A549 (cell line): ENCODE measurements around the gene PCDHGC4. TPM values are rescaled to one million over a fixed set of nuclear protein-coding genes. Genes with fewer than 3 reads are reported as not detected.

Experiments
- ATAC-seq, 2 experiments: fragments of 200-7000 bp in 1 of 2; fragments of >200 bp in 1 of 2; cut with Nextera tagmentation in 1 of 2; cut with Tn5 transposase in 1 of 2; 3 replicates each; pipeline versions ENCODE4 v1.8.0 to v1.9.1; 2018 to 2020; ENCODE audit warnings: mild to moderate bottlenecking in 1 of 2, moderate library complexity in 1 of 2
- CTCF ChIA-PET: fragments of 300-600 bp; sonication (Branson Sonifier 250); formaldehyde crosslinking; extraction: SDS; loops from one replicate; lab custom pipeline; 2021; ENCODE audit warnings: antibody characterized with exemption, inconsistent platforms; lab: Yijun Ruan, JAX
- POLR2A ChIA-PET: fragments of 350-600 bp; formaldehyde crosslinking; extraction: SDS; loops from one replicate; lab custom pipeline; 2021; ENCODE audit warnings: antibody characterized with exemption, inconsistent platforms; lab: Yijun Ruan, JAX
- DNase-seq, 2 experiments: peaks; one replicate each; pipeline versions ENCODE4 v3.0.0 to v3.0.0-alpha.2; 2011 to 2016; ENCODE audit warnings: low read depth in 1 of 2, low spot score in 1 of 2
- FAIRE-seq: peaks from 2 replicates; lab custom pipeline; 2011; peaks lifted over from hg19 to GRCh38; lab: Jason Lieb, UNC
- H3K27ac ChIP-seq, 2 experiments: fragments of >200 bp; sonication (Bioruptor Twin); formaldehyde crosslinking; 3 replicates each; pipeline ENCODE4 v1.5.1; 2016 to 2017
- H3K4me1 ChIP-seq: fragments of >200 bp; sonication (Bioruptor Twin); formaldehyde crosslinking; 3 replicates; pipeline ENCODE4 v1.6.1; 2016
- H3K4me2 ChIP-seq: fragments of >200 bp; sonication (Bioruptor Twin); formaldehyde crosslinking; 3 replicates; pipeline ENCODE4 v1.6.1; 2016
- H3K4me3 ChIP-seq: fragments of >200 bp; sonication (Bioruptor Twin); formaldehyde crosslinking; 3 replicates; pipeline ENCODE4 v1.5.1; 2016
- H3K9me3 ChIP-seq: fragments of >200 bp; sonication (Bioruptor Twin); formaldehyde crosslinking; 3 replicates; pipeline ENCODE4 v1.6.1; 2016
- CTCF ChIP-seq: fragments of >200 bp; sonication (Bioruptor Twin); formaldehyde crosslinking; IDR thresholded peaks from 3 replicates; pipeline ENCODE4 v1.5.1; 2016
- ELK1 ChIP-seq: fragments of 150-350 bp; IDR thresholded peaks from 2 replicates; pipeline ENCODE4 v1.6.1; 2014; ENCODE audit warnings: low read depth, mild to moderate bottlenecking, low read length
- FOSB ChIP-seq: fragments of 250-450 bp; sonication (Bioruptor Pico); IDR thresholded peaks from 2 replicates; pipeline ENCODE4 v1.5.0; 2020; ENCODE audit warnings: mild to moderate bottlenecking, moderate library complexity
- FOSL2 ChIP-seq, 2 experiments: fragments of 450-650 bp in 1 of 2; fragments of >200 bp in 1 of 2; sonication (Bioruptor Twin) in 1 of 2; formaldehyde crosslinking; IDR thresholded peaks; 2 replicates each; pipeline versions ENCODE4 v1.5.0 to v1.6.1; 2016 to 2020; ENCODE audit warnings: mild to moderate bottlenecking in 1 of 2, moderate library complexity in 1 of 2
- GATA3 ChIP-seq: IDR thresholded peaks from 2 replicates; pipeline ENCODE4 v1.6.1; 2012; ENCODE audit warnings: borderline replicate concordance
- HOXB13 ChIP-seq: fragments of 250-450 bp; sonication (Bioruptor Pico); IDR thresholded peaks from 2 replicates; pipeline ENCODE4 v1.5.0; 2020; ENCODE audit warnings: low read depth, mild to moderate bottlenecking, moderate library complexity
- MAX ChIP-seq: IDR thresholded peaks from 2 replicates; pipeline ENCODE4 v1.6.1; 2012
- PHF8 ChIP-seq: fragments of 200-600 bp; sonication (generic); IDR thresholded peaks from 2 replicates; pipeline ENCODE4 v1.6.1; 2016; ENCODE audit warnings: low read depth, mild to moderate bottlenecking, antibody characterized with exemption, moderate library complexity, borderline replicate concordance
- POLR2A ChIP-seq: IDR thresholded peaks from 2 replicates; pipeline ENCODE4 v1.6.1; 2012; ENCODE audit warnings: mild to moderate bottlenecking, low read length
- POLR2AphosphoS2 ChIP-seq: conservative IDR thresholded peaks from 2 replicates; pipeline ENCODE4 v1.6.1; 2012; ENCODE audit warnings: low read length, improper control_type of control experiment, inconsistent platforms
- SMC3 ChIP-seq: fragments of >200 bp; sonication (Bioruptor Twin); formaldehyde crosslinking; IDR thresholded peaks from 3 replicates; pipeline ENCODE4 v1.6.1; 2018; ENCODE audit warnings: inconsistent platforms
- TFCP2L1 ChIP-seq: fragments of 250-450 bp; sonication (Bioruptor Pico); IDR thresholded peaks from 2 replicates; pipeline ENCODE4 v1.5.0; 2021; ENCODE audit warnings: mild to moderate bottlenecking
- TP53 ChIP-seq: fragments of 250-450 bp; sonication (Bioruptor Pico); IDR thresholded peaks from 2 replicates; pipeline ENCODE4 v1.5.0; 2021; ENCODE audit warnings: mild to moderate bottlenecking, moderate library complexity
- ZFP36 ChIP-seq: fragments of 450-650 bp; IDR thresholded peaks from 2 replicates; pipeline ENCODE4 v1.6.1; 2014; ENCODE audit warnings: borderline replicate concordance; ENCODE audit not compliant: partially characterized antibody
- ZNF302 ChIP-seq: fragments of 250-450 bp; sonication (Bioruptor Pico); IDR thresholded peaks from 2 replicates; pipeline ENCODE4 v1.9.0; 2021; ENCODE audit warnings: inconsistent platforms, mild to moderate bottlenecking, moderate library complexity
- ZSCAN20 ChIP-seq: fragments of 250-450 bp; sonication (Bioruptor Pico); IDR thresholded peaks from 2 replicates; pipeline ENCODE4 v1.8.0; 2022; ENCODE audit warnings: mild to moderate bottlenecking, moderate library complexity
- WGBS: methylation state at CpG from one replicate; pipeline ENCODE4 v1.1.6; 2017; ENCODE audit errors: missing lambda C conversion rate; 5-methylcytosine and 5-hydroxymethylcytosine counted together
- polyA plus RNA-seq, 4 experiments: library from polyadenylated mRNA; depleted of rRNA in 3 of 4; stranded (reverse); fragments of >200 nt; fragmentation: RNase III in 1 of 4; extraction: RNeasy Plus Mini Kit Qiagen cat#74134 plus additional on column Dnase treatment in 1 of 4; gene quantifications; 2 replicates in 3 of 4; 3 replicates in 1 of 4; pipeline ENCODE4 v1.2.3, GENCODE V29; 2011 to 2017

The PCDHGC4 gene
- polyA plus RNA-seq, 2 of the 4 experiments (the other 2 are of a cell fraction): 0.06 TPM; not detected in 1

GRCh38 chr5:141534492-141535213 is 49.8 kb downstream of the PCDHGC4 start:
- ATAC-seq: no peak
- no peak overlapping the region for H3K4me2 ChIP-seq

More at GRCh38 chr5:141534492-141535213, 49.8 kb downstream of the PCDHGC4 start:
- POLR2A ChIA-PET: no interaction called here
- Histone ChIP-seq H3K27ac (no peak overlapping the region), H3K4me3 (no peak overlapping the region), H3K4me1 (no peaks in the 10 kb centered on the region), H3K9me3 (no peaks in the 10 kb centered on the region)
- FAIRE-seq (no peak), DNase-seq (no peak)
- no peak for TF ChIP-seq POLR2A
- TF ChIP-seq TFCP2L1 (CRISPR knock-in tag): no peak
- no peak for TF ChIP-seq FOSB
- TF ChIP-seq ZFP36: no peak
- TF ChIP-seq ZNF302: no peak
- TF ChIP-seq PHF8: no peak
- TF ChIP-seq FOSL2 (IDR thresholded peaks at IDR 0.05): no peak
- TF ChIP-seq FOSL2 (CRISPR knock-in tag; IDR thresholded peaks at IDR 0.05): no peak
- no peak for TF ChIP-seq CTCF
- TF ChIP-seq MAX: no peak
- no peak for TF ChIP-seq ELK1
- no peak for TF ChIP-seq GATA3
- TF ChIP-seq ZSCAN20 (CRISPR knock-in tag): no peak
- no peak for TF ChIP-seq POLR2AphosphoS2
- no peak for TF ChIP-seq HOXB13 (CRISPR knock-in tag)
- TF ChIP-seq TP53 (CRISPR knock-in tag): no peak
- TF ChIP-seq SMC3: no peak
- CTCF ChIA-PET: interaction anchor here (0.6 to 1.7 kb wide), 4 partner anchors 10 to 114 kb away, joined by 3 to 8 read pairs (median 3); partner anchors contain the start of gene PCDHGA11
- WGBS: 94% methylated on average over 4 of the region's 4 CpGs

Other genes starting within 250 kb of the PCDHGC4 start
- gene PCDHB15, start 239.6 kb upstream of the PCDHGC4 start, polyA plus RNA-seq (2011; rRNA removed): 0.09 and 0.13 TPM in 2 replicates
- 0.04 to 0.12 TPM (median 0.05 TPM) in 3 replicates for gene PCDHB15, start 239.6 kb upstream of the PCDHGC4 start, polyA plus RNA-seq (2017; fragmentation: RNase III; extraction: RNeasy Plus Mini Kit Qiagen cat#74134 plus additional on column Dnase treatment)
- 0.08 TPM in 1 of 2 replicates, not detected in the other for gene SLC25A2, start 181.0 kb upstream of the PCDHGC4 start, polyA plus RNA-seq (2011; rRNA removed)
- not detected in 3 replicates for gene SLC25A2, start 181.0 kb upstream of the PCDHGC4 start, polyA plus RNA-seq (2017; fragmentation: RNase III; extraction: RNeasy Plus Mini Kit Qiagen cat#74134 plus additional on column Dnase treatment)
- gene TAF7, start 164.2 kb upstream of the PCDHGC4 start, polyA plus RNA-seq (2011; rRNA removed): 78.1 and 90.6 TPM in 2 replicates
- gene TAF7, start 164.2 kb upstream of the PCDHGC4 start, polyA plus RNA-seq (2017; fragmentation: RNase III; extraction: RNeasy Plus Mini Kit Qiagen cat#74134 plus additional on column Dnase treatment): 67.3 to 72.6 TPM (median 71.3 TPM) in 3 replicates
- 0.66 and 0.71 TPM in 2 replicates for gene PCDHGA1, start 154.5 kb upstream of the PCDHGC4 start, polyA plus RNA-seq (2011; rRNA removed)
- 0.32 to 0.42 TPM (median 0.33 TPM) in 3 replicates for gene PCDHGA1, start 154.5 kb upstream of the PCDHGC4 start, polyA plus RNA-seq (2017; fragmentation: RNase III; extraction: RNeasy Plus Mini Kit Qiagen cat#74134 plus additional on column Dnase treatment)
- gene PCDHGA2, start 146.3 kb upstream of the PCDHGC4 start, polyA plus RNA-seq (2011; rRNA removed): 1.6 and 1.7 TPM in 2 replicates
- 0.47 to 0.78 TPM (median 0.58 TPM) in 3 replicates for gene PCDHGA2, start 146.3 kb upstream of the PCDHGC4 start, polyA plus RNA-seq (2017; fragmentation: RNase III; extraction: RNeasy Plus Mini Kit Qiagen cat#74134 plus additional on column Dnase treatment)
- 0.07 TPM in 1 of 2 replicates, not detected in the other for gene PCDHGA3, start 141.2 kb upstream of the PCDHGC4 start, polyA plus RNA-seq (2011; rRNA removed)
- not detected in 3 replicates for gene PCDHGA3, start 141.2 kb upstream of the PCDHGC4 start, polyA plus RNA-seq (2017; fragmentation: RNase III; extraction: RNeasy Plus Mini Kit Qiagen cat#74134 plus additional on column Dnase treatment)
- 3.7 and 3.9 TPM in 2 replicates for gene PCDHGB1, start 134.9 kb upstream of the PCDHGC4 start, polyA plus RNA-seq (2011; rRNA removed)
- 1.3 to 1.6 TPM (median 1.5 TPM) in 3 replicates for gene PCDHGB1, start 134.9 kb upstream of the PCDHGC4 start, polyA plus RNA-seq (2017; fragmentation: RNase III; extraction: RNeasy Plus Mini Kit Qiagen cat#74134 plus additional on column Dnase treatment)
- 0.48 and 0.61 TPM in 2 replicates for gene PCDHGA4, start 130.0 kb upstream of the PCDHGC4 start, polyA plus RNA-seq (2011; rRNA removed)
- gene PCDHGA4, start 130.0 kb upstream of the PCDHGC4 start, polyA plus RNA-seq (2017; fragmentation: RNase III; extraction: RNeasy Plus Mini Kit Qiagen cat#74134 plus additional on column Dnase treatment): 0.10 to 0.15 TPM (median 0.13 TPM) in 3 replicates
- 0.36 and 0.54 TPM in 2 replicates for gene PCDHGB2, start 125.0 kb upstream of the PCDHGC4 start, polyA plus RNA-seq (2011; rRNA removed)
- 0.04 to 0.05 TPM (median 0.05 TPM) in 3 replicates for gene PCDHGB2, start 125.0 kb upstream of the PCDHGC4 start, polyA plus RNA-seq (2017; fragmentation: RNase III; extraction: RNeasy Plus Mini Kit Qiagen cat#74134 plus additional on column Dnase treatment)
- gene PCDHGA5, start 120.9 kb upstream of the PCDHGC4 start, polyA plus RNA-seq (2011; rRNA removed): 0.37 and 0.57 TPM in 2 replicates
- gene PCDHGA5, start 120.9 kb upstream of the PCDHGC4 start, polyA plus RNA-seq (2017; fragmentation: RNase III; extraction: RNeasy Plus Mini Kit Qiagen cat#74134 plus additional on column Dnase treatment): 0.09 to 0.18 TPM (median 0.13 TPM) in 3 replicates
- 1.1 and 1.2 TPM in 2 replicates for gene PCDHGB3, start 114.8 kb upstream of the PCDHGC4 start, polyA plus RNA-seq (2011; rRNA removed)
- 0.16 to 0.44 TPM (median 0.28 TPM) in 3 replicates for gene PCDHGB3, start 114.8 kb upstream of the PCDHGC4 start, polyA plus RNA-seq (2017; fragmentation: RNase III; extraction: RNeasy Plus Mini Kit Qiagen cat#74134 plus additional on column Dnase treatment)
- 0.98 and 1.0 TPM in 2 replicates for gene PCDHGA6, start 111.1 kb upstream of the PCDHGC4 start, polyA plus RNA-seq (2011; rRNA removed)
- gene PCDHGA6, start 111.1 kb upstream of the PCDHGC4 start, polyA plus RNA-seq (2017; fragmentation: RNase III; extraction: RNeasy Plus Mini Kit Qiagen cat#74134 plus additional on column Dnase treatment): 0.22 to 0.37 TPM (median 0.23 TPM) in 3 replicates
- 0.95 and 1.1 TPM in 2 replicates for gene PCDHGA7, start 102.3 kb upstream of the PCDHGC4 start, polyA plus RNA-seq (2011; rRNA removed)
- gene PCDHGA7, start 102.3 kb upstream of the PCDHGC4 start, polyA plus RNA-seq (2017; fragmentation: RNase III; extraction: RNeasy Plus Mini Kit Qiagen cat#74134 plus additional on column Dnase treatment): 0.70 to 0.84 TPM (median 0.76 TPM) in 3 replicates
- 1.4 and 1.5 TPM in 2 replicates for gene PCDHGB4, start 97.3 kb upstream of the PCDHGC4 start, polyA plus RNA-seq (2011; rRNA removed)
- gene PCDHGB4, start 97.3 kb upstream of the PCDHGC4 start, polyA plus RNA-seq (2017; fragmentation: RNase III; extraction: RNeasy Plus Mini Kit Qiagen cat#74134 plus additional on column Dnase treatment): 0.90 to 1.6 TPM (median 1.1 TPM) in 3 replicates
- gene PCDHGA8, start 92.4 kb upstream of the PCDHGC4 start, polyA plus RNA-seq (2011; rRNA removed): 0.08 and 0.11 TPM in 2 replicates
- 0.03 to 0.04 TPM (median 0.04 TPM) in 3 replicates for gene PCDHGA8, start 92.4 kb upstream of the PCDHGC4 start, polyA plus RNA-seq (2017; fragmentation: RNase III; extraction: RNeasy Plus Mini Kit Qiagen cat#74134 plus additional on column Dnase treatment)
- 2.6 and 3.2 TPM in 2 replicates for gene PCDHGB5, start 87.1 kb upstream of the PCDHGC4 start, polyA plus RNA-seq (2011; rRNA removed)
- 1.9 to 2.8 TPM (median 2.5 TPM) in 3 replicates for gene PCDHGB5, start 87.1 kb upstream of the PCDHGC4 start, polyA plus RNA-seq (2017; fragmentation: RNase III; extraction: RNeasy Plus Mini Kit Qiagen cat#74134 plus additional on column Dnase treatment)
- 0.22 and 0.40 TPM in 2 replicates for gene PCDHGA9, start 82.3 kb upstream of the PCDHGC4 start, polyA plus RNA-seq (2011; rRNA removed)
- 0.01 to 0.09 TPM (median 0.03 TPM) in 3 replicates for gene PCDHGA9, start 82.3 kb upstream of the PCDHGC4 start, polyA plus RNA-seq (2017; fragmentation: RNase III; extraction: RNeasy Plus Mini Kit Qiagen cat#74134 plus additional on column Dnase treatment)
- gene PCDHGB6, start 77.0 kb upstream of the PCDHGC4 start, polyA plus RNA-seq (2011; rRNA removed): 0.21 and 0.30 TPM in 2 replicates
- 0.08 to 0.09 TPM (median 0.09 TPM) in 3 replicates for gene PCDHGB6, start 77.0 kb upstream of the PCDHGC4 start, polyA plus RNA-seq (2017; fragmentation: RNase III; extraction: RNeasy Plus Mini Kit Qiagen cat#74134 plus additional on column Dnase treatment)
- 0.04 and 0.08 TPM in 2 replicates for gene PCDHGA10, start 72.0 kb upstream of the PCDHGC4 start, polyA plus RNA-seq (2011; rRNA removed)
- 0.01 TPM in 1 of 3 replicates, not detected in the others for gene PCDHGA10, start 72.0 kb upstream of the PCDHGC4 start, polyA plus RNA-seq (2017; fragmentation: RNase III; extraction: RNeasy Plus Mini Kit Qiagen cat#74134 plus additional on column Dnase treatment)
- 0.14 and 0.16 TPM in 2 replicates for gene PCDHGB7, start 67.4 kb upstream of the PCDHGC4 start, polyA plus RNA-seq (2011; rRNA removed)
- gene PCDHGB7, start 67.4 kb upstream of the PCDHGC4 start, polyA plus RNA-seq (2017; fragmentation: RNase III; extraction: RNeasy Plus Mini Kit Qiagen cat#74134 plus additional on column Dnase treatment): 0.03 to 0.06 TPM (median 0.05 TPM) in 3 replicates
- 0.05 and 0.10 TPM in 2 replicates for gene PCDHGA11, start 64.0 kb upstream of the PCDHGC4 start, polyA plus RNA-seq (2011; rRNA removed)
- 0.01 TPM in 1 of 3 replicates, not detected in the others for gene PCDHGA11, start 64.0 kb upstream of the PCDHGC4 start, polyA plus RNA-seq (2017; fragmentation: RNase III; extraction: RNeasy Plus Mini Kit Qiagen cat#74134 plus additional on column Dnase treatment)
- 0.05 and 0.07 TPM in 2 replicates for gene PCDHGA12, start 54.5 kb upstream of the PCDHGC4 start, polyA plus RNA-seq (2011; rRNA removed)
- 0.03 TPM in 1 of 3 replicates, not detected in the others for gene PCDHGA12, start 54.5 kb upstream of the PCDHGC4 start, polyA plus RNA-seq (2017; fragmentation: RNase III; extraction: RNeasy Plus Mini Kit Qiagen cat#74134 plus additional on column Dnase treatment)
- gene PCDHGC3, start 9.1 kb upstream of the PCDHGC4 start, polyA plus RNA-seq (2011; rRNA removed): 1.6 and 1.9 TPM in 2 replicates
- gene PCDHGC3, start 9.1 kb upstream of the PCDHGC4 start, polyA plus RNA-seq (2017; fragmentation: RNase III; extraction: RNeasy Plus Mini Kit Qiagen cat#74134 plus additional on column Dnase treatment): 4.9 to 5.3 TPM (median 5.2 TPM) in 3 replicates
- gene PCDHGC5, start 4.1 kb downstream of the PCDHGC4 start, polyA plus RNA-seq (2011; rRNA removed): 0.08 TPM in 1 of 2 replicates, not detected in the other
- gene PCDHGC5, start 4.1 kb downstream of the PCDHGC4 start, polyA plus RNA-seq (2017; fragmentation: RNase III; extraction: RNeasy Plus Mini Kit Qiagen cat#74134 plus additional on column Dnase treatment): 0.03 TPM in 1 of 3 replicates, not detected in the others
- gene DIAPH1, start 134.0 kb downstream of the PCDHGC4 start, polyA plus RNA-seq (2011; rRNA removed): 53.4 and 82.2 TPM in 2 replicates
- gene DIAPH1, start 134.0 kb downstream of the PCDHGC4 start, polyA plus RNA-seq (2017; fragmentation: RNase III; extraction: RNeasy Plus Mini Kit Qiagen cat#74134 plus additional on column Dnase treatment): 57.4 to 59.8 TPM (median 59.4 TPM) in 3 replicates
- 67.3 and 80.0 TPM in 2 replicates for gene HDAC3, start 151.8 kb downstream of the PCDHGC4 start, polyA plus RNA-seq (2011; rRNA removed)
- 51.1 to 56.9 TPM (median 51.7 TPM) in 3 replicates for gene HDAC3, start 151.8 kb downstream of the PCDHGC4 start, polyA plus RNA-seq (2017; fragmentation: RNase III; extraction: RNeasy Plus Mini Kit Qiagen cat#74134 plus additional on column Dnase treatment)
- 2.8 and 3.6 TPM in 2 replicates for gene RELL2, start 152.0 kb downstream of the PCDHGC4 start, polyA plus RNA-seq (2011; rRNA removed)
- 5.0 to 6.5 TPM (median 6.5 TPM) in 3 replicates for gene RELL2, start 152.0 kb downstream of the PCDHGC4 start, polyA plus RNA-seq (2017; fragmentation: RNase III; extraction: RNeasy Plus Mini Kit Qiagen cat#74134 plus additional on column Dnase treatment)
- 11.0 and 12.2 TPM in 2 replicates for gene FCHSD1, start 166.4 kb downstream of the PCDHGC4 start, polyA plus RNA-seq (2011; rRNA removed)
- 10.1 to 14.5 TPM (median 14.0 TPM) in 3 replicates for gene FCHSD1, start 166.4 kb downstream of the PCDHGC4 start, polyA plus RNA-seq (2017; fragmentation: RNase III; extraction: RNeasy Plus Mini Kit Qiagen cat#74134 plus additional on column Dnase treatment)
- gene ARAP3, start 197.2 kb downstream of the PCDHGC4 start, polyA plus RNA-seq (2011; rRNA removed): 3.0 and 4.5 TPM in 2 replicates
- 5.1 to 6.9 TPM (median 6.6 TPM) in 3 replicates for gene ARAP3, start 197.2 kb downstream of the PCDHGC4 start, polyA plus RNA-seq (2017; fragmentation: RNase III; extraction: RNeasy Plus Mini Kit Qiagen cat#74134 plus additional on column Dnase treatment)